GM23338 (cell line): ENCODE measurements around the gene TPPP3.

Experiments used
- POLR2AphosphoS5 ChIP-seq: IDR thresholded peaks from 2 replicates; pipeline ENCODE4 v1.6.1; 2016; ENCODE audit warnings: antibody characterized with exemption, low read depth
- TF ChIP-seq, protein P1 (sequence below), 2 experiments: fragments of 200-600 bp in 1 of 2; sonication (generic) in 1 of 2; conservative IDR thresholded peaks; 2 replicates each; pipeline versions ENCODE4 v1.5.1 to v1.6.1; 2016 to 2017; ENCODE audit warnings: antibody characterized with exemption in 2 of 2, low read depth in 2 of 2, mild to moderate bottlenecking in 2 of 2, moderate library complexity in 1 of 2

DNA sequence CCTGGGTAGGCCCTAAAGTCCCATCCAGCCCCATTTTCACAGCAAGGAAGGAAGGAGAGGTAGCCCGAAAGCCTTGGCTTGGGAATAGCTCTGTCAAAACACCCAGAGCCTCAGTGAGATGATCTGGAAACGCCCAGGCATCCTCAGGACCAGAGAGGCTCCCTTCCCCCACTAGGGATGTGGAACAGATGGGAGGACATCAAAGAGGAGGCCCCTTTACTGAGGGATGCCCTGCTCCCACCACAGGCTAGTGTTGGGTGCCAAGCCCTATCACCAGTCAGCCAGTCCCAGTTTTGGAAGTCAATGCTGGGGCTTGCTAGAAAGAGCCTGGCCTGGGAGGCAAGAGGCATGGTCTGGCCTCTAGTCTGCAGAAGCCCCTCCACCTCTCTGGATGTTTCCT lies 4.7 kb downstream of the TPPP3 start:
- TF ChIP-seq, protein P1, sequence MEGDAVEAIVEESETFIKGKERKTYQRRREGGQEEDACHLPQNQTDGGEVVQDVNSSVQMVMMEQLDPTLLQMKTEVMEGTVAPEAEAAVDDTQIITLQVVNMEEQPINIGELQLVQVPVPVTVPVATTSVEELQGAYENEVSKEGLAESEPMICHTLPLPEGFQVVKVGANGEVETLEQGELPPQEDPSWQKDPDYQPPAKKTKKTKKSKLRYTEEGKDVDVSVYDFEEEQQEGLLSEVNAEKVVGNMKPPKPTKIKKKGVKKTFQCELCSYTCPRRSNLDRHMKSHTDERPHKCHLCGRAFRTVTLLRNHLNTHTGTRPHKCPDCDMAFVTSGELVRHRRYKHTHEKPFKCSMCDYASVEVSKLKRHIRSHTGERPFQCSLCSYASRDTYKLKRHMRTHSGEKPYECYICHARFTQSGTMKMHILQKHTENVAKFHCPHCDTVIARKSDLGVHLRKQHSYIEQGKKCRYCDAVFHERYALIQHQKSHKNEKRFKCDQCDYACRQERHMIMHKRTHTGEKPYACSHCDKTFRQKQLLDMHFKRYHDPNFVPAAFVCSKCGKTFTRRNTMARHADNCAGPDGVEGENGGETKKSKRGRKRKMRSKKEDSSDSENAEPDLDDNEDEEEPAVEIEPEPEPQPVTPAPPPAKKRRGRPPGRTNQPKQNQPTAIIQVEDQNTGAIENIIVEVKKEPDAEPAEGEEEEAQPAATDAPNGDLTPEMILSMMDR (conservative IDR thresholded peaks at IDR 0.05; ENCODE audit: low read depth in 2 of 2) = no peak
- no peak for TF ChIP-seq POLR2AphosphoS5
